Thoracic aorta (tissue), 2 donors: ENCODE measurements around the gene HPSE2. TPM values are rescaled to one million over a fixed set of nuclear protein-coding genes. Genes with fewer than 3 reads are reported as not detected.

Experiments used
- ATAC-seq: fragments of 150-250 bp; one replicate; pipeline ENCODE4 v1.8.0; 2017; ENCODE audit warnings: low read depth; ENCODE audit not compliant: insufficient number of reproducible peaks, low FRiP score
- DNase-seq: peaks from one replicate; pipeline ENCODE4 v3.0.0-alpha.2; 2020; ENCODE audit warnings: low spot score
- H3K27ac ChIP-seq, 2 donors: fragments of 200-600 bp; sonication (generic); 1 replicate in 1 of 2; 2 replicates in 1 of 2; pipeline ENCODE4 v1.5.1; 2016; ENCODE audit warnings: mild to moderate bottlenecking in 2 of 2, moderate library complexity in 2 of 2
- H3K27me3 ChIP-seq: fragments of 200-600 bp; sonication (generic); replicated peaks from 2 replicates; pipeline ENCODE4 v1.6.0; 2016; ENCODE audit warnings: mild to moderate bottlenecking; ENCODE audit not compliant: insufficient read depth
- H3K36me3 ChIP-seq: fragments of 200-600 bp; sonication (generic); one replicate; pipeline ENCODE4 v1.5.1; 2016
- H3K4me1 ChIP-seq, 2 donors: fragments of 200-600 bp; sonication (generic); 1 replicate in 1 of 2; 2 replicates in 1 of 2; pipeline versions ENCODE4 v1.5.1 to v1.6.0; 2016; ENCODE audit warnings: low read depth in 2 of 2, mild to moderate bottlenecking in 1 of 2; ENCODE audit not compliant: control insufficient read depth in 1 of 2
- H3K4me3 ChIP-seq: fragments of 200-600 bp; sonication (generic); 2 replicates; pipeline ENCODE4 v1.5.1; 2016; ENCODE audit warnings: mild to moderate bottlenecking
- H3K9me3 ChIP-seq: fragments of 200-600 bp; sonication (generic); 2 replicates; pipeline ENCODE4 v1.5.1; 2016
- total RNA-seq, 2 donors: library from RNA; depleted of rRNA; stranded (reverse); fragments of >200 nt; gene quantifications; one replicate each; pipeline versions ENCODE4 v1.1.0 to v1.2.3, GENCODE V29; 2016
- TF ChIP-seq, protein P1 (sequence below): fragments of 200-600 bp; sonication (generic); IDR thresholded peaks from one replicate; pipeline ENCODE4 v1.5.1; 2019; ENCODE audit warnings: antibody characterized with exemption

The HPSE2 gene
- total RNA-seq, 2 donors from 2014 or later, result 1.1 to 1.8 TPM

DNA sequence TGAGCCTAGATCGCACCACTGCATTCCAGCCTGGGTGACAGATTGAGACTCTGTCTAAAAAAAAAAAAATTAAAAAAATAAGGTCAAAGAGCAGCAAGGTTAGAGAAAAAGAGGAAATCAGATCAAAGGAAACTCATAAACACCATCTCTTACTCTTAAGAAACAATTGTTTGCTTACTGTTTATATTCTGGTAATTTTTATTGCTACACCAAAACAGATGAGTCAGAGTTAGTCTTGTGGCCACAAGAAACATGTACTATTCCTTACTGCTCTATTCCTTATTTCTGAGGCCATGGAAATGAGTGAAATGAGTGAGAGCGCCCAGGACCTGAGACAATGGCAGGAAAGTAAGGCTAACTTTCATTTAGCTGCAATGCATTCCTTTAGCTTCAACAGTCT is 387.3 kb downstream of the HPSE2 start:
- H3K36me3 ChIP-seq, result no peaks in the 10 kb centered on the region
- no peaks in the 10 kb centered on the region for H3K4me1 ChIP-seq
- no peaks in the 10 kb centered on the region for H3K27me3 ChIP-seq
- TF ChIP-seq, protein P1, sequence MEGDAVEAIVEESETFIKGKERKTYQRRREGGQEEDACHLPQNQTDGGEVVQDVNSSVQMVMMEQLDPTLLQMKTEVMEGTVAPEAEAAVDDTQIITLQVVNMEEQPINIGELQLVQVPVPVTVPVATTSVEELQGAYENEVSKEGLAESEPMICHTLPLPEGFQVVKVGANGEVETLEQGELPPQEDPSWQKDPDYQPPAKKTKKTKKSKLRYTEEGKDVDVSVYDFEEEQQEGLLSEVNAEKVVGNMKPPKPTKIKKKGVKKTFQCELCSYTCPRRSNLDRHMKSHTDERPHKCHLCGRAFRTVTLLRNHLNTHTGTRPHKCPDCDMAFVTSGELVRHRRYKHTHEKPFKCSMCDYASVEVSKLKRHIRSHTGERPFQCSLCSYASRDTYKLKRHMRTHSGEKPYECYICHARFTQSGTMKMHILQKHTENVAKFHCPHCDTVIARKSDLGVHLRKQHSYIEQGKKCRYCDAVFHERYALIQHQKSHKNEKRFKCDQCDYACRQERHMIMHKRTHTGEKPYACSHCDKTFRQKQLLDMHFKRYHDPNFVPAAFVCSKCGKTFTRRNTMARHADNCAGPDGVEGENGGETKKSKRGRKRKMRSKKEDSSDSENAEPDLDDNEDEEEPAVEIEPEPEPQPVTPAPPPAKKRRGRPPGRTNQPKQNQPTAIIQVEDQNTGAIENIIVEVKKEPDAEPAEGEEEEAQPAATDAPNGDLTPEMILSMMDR, result no peak
- no peak overlapping the region for H3K27ac ChIP-seq
- no peak for DNase-seq
- no peak overlapping the region for H3K4me3 ChIP-seq
- ATAC-seq, result no peak
- H3K9me3 ChIP-seq, result no peaks in the 10 kb centered on the region

- ATAC-seq, result no peak
- TF ChIP-seq, protein P1, result no peak
- no peak for DNase-seq
- no peak overlapping the region for H3K27ac ChIP-seq
- H3K9me3 ChIP-seq, result no peaks in the 10 kb centered on the region
- H3K4me3 ChIP-seq, result no peak overlapping the region
- H3K4me1 ChIP-seq, result no peaks in the 10 kb centered on the region
- no peaks in the 10 kb centered on the region for H3K36me3 ChIP-seq
- no peaks in the 10 kb centered on the region for H3K27me3 ChIP-seq
Observed at GRCh38 chr10:98846787-98847186, 388.9 kb downstream of the HPSE2 start.

DNA sequence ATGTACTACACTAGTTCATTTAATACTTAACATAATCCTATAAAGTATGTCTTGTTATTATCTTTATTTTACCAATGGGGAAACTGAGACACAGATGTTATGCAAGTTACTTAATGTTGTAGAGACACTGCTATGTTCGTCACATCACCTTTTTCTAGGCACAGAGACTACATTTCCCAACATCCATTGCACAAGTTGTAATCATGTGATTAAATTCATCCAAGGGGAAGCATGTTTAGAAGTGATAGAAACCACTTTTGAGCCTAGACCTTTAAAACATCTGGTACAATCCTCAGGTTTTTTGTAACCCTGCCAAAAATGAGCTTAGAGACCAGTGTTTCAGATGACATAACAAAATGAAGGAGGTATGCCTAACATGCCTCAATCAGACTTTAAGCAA is 402.1 kb downstream of the HPSE2 start:
- TF ChIP-seq, protein P1, result no peak
- H3K4me1 ChIP-seq, result peaks cover 0 to 6% of the 10 kb centered on the region in 2 donors
- H3K27me3 ChIP-seq, result no peaks in the 10 kb centered on the region
- DNase-seq (no peak), ATAC-seq (no peak)
- H3K36me3 ChIP-seq, result no peaks in the 10 kb centered on the region
- no peaks in the 10 kb centered on the region for H3K9me3 ChIP-seq
- no peak overlapping the region for H3K27ac ChIP-seq
- H3K4me3 ChIP-seq, result no peak overlapping the region

- no peaks in the 10 kb centered on the region for H3K27me3 ChIP-seq
- TF ChIP-seq, protein P1, result no peak
- H3K4me1 ChIP-seq, result peaks cover 0 to 6% of the 10 kb centered on the region in 2 donors
- DNase-seq (no peak), ATAC-seq (no peak)
- H3K4me3 ChIP-seq, result no peak overlapping the region
- no peaks in the 10 kb centered on the region for H3K9me3 ChIP-seq
- no peak overlapping the region for H3K27ac ChIP-seq
- H3K36me3 ChIP-seq, result no peaks in the 10 kb centered on the region
Observed at GRCh38 chr10:98832738-98833137, 402.9 kb downstream of the HPSE2 start.

GRCh38 chr10:98832196-98832595 is 403.5 kb downstream of the HPSE2 start:
- DNase-seq (no peak), ATAC-seq (no peak)
- no peaks in the 10 kb centered on the region for H3K9me3 ChIP-seq
- peaks cover 0 to 6% of the 10 kb centered on the region in 2 donors for H3K4me1 ChIP-seq
- no peaks in the 10 kb centered on the region for H3K36me3 ChIP-seq
- no peaks in the 10 kb centered on the region for H3K27me3 ChIP-seq
- no peak overlapping the region for H3K4me3 ChIP-seq
- no peak overlapping the region for H3K27ac ChIP-seq
- TF ChIP-seq, protein P1, result no peak
